LoVo (cell line): ENCODE measurements around the gene FBXO42.
"Not testable (repeated sequence)": the region's sequence is repeated elsewhere in the genome, so short reads cannot be mapped to it uniquely, and the experiment has no call there.

Experiments used
- DNase-seq: peaks from one replicate; pipeline ENCODE4 v3.0.0-alpha.2; 2016; ENCODE audit warnings: low spot score

FBXO42 gene

GRCh38 chr1:16372535-16373285 lies 20.4 kb upstream of the FBXO42 start:
- DNase-seq: no peak

- DNase-seq: no peak
Observed at GRCh38 chr1:16371725-16372124, 19.4 kb upstream of the FBXO42 start.

DNA sequence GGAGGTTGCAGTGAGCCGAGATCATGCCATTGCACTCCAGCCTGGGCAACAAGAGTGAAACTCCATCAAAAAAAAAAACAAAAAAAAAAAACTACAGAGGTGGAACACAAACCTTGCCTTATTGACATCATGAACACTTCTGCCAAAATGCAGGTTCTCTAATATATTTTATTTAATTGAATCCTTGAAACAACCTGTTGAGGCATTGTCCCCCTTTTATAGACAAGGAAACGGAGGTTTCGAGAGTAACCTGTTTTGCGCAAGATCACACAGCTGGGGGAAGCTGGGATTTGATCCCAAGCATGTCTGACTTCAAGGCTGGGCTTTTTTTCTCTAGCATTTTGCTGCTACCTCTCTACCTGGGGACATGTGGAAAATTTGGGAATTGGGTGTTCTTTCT lies 17.5 kb upstream of the FBXO42 start:
- DNase-seq: no peak

- peak; percentile 59 for DNase-seq
Observed at GRCh38 chr1:16367968-16368890, 15.9 kb upstream of the FBXO42 start.

- DNase-seq: peak; percentile 77
Observed at GRCh38 chr1:16367258-16367967, 15.1 kb upstream of the FBXO42 start.

GRCh38 chr1:16366722-16367257 lies 14.5 kb upstream of the FBXO42 start, which contains the start of gene SZRD1:
SZRD1 (plus strand) TSS chr1:16367242; CDS start chr1:16367258, 16 bp downstream.
- peak; percentile 99 for DNase-seq

DNA sequence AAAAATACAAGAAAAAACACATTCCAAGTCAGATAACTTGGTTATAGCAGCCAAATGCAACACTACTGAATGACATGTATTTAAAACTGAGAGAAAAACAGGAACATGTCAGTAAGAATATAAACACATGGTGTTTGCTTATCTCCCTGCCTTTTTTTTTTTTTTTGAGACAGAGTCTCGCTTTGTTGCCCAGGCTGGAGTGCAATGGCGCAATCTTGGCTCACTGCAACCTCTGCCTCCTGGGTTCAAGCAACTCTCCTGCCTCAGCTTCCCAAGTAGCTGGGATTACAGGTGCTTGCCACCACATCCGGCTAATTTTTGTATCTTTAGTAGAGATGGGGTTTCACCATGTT lies 12.8 kb upstream of the FBXO42 start:
- DNase-seq: not testable (repeated sequence)

DNA sequence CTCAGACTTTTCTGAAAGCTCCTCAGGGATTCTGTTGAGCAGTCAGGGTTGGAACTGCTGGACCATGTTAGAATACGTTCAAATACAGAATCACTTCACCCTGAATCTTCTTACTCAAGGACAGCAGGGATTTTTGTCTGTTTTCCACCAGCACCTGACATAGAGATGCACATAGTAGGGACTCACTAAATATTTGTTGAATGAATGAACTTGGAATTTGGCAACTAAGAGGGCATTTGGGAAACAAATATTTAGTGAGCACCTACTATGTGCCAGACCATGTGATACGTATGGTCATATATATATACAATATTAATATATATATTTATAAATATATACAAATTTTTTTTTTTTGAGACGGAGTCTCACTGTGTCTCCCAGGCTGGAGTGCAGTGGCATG lies 4.6 kb upstream of the FBXO42 start:
- no peak for DNase-seq

DNA sequence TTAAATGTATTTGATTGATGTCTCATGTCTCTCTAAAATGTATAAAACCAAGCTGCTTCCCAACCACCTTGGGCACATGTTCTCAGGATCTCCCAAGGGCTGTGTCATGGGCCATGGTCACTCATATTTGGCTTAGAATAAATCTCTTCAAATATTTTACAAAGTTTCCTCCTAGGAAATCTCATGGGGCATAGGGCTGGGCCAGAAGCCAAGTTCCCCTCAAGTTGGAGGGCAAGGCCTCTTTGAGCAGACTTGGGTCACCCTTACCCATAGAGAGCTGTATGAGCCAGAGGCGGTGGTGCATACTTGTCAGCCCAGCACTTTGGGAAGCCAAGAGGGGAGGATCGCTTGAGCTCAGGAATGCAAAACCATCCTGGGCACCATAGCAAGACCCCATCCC lies 2.3 kb upstream of the FBXO42 start:
- DNase-seq: no peak

- no peak for DNase-seq
Observed at GRCh38 chr1:16352842-16353535, 709 bp upstream of the FBXO42 start.

GRCh38 chr1:16351456-16351993 lies 755 bp downstream of the FBXO42 start:
- DNase-seq: no peak

DNA sequence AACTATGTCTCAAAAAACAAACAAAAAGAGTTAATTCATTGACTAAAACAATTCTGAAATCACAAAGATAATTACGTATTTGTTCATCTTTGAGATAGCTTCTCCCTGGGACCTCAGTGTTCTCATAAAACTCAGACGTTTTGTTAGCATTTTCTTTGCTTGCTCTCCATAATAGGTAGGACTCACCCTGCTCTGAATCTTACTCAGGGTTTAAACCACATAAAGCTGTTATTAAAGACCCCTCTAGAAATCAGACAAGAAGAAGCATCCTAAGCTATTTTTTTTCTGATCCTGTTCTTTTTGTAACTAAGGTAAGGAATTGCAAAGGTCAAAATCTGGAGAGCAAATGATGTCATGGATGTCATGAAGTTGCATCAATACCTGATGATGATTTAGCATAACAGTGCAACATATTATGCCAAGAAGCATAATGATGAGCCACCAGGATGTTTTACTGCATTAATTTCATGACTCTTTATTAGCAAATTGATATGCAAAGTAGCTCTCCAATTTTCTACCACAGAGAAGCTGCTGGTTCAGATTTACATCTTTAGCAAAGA lies 2.4 kb downstream of the FBXO42 start:
- no peak for DNase-seq

- DNase-seq: peak; percentile 65
Observed at GRCh38 chr1:16348414-16349182, 3.7 kb downstream of the FBXO42 start.

DNA sequence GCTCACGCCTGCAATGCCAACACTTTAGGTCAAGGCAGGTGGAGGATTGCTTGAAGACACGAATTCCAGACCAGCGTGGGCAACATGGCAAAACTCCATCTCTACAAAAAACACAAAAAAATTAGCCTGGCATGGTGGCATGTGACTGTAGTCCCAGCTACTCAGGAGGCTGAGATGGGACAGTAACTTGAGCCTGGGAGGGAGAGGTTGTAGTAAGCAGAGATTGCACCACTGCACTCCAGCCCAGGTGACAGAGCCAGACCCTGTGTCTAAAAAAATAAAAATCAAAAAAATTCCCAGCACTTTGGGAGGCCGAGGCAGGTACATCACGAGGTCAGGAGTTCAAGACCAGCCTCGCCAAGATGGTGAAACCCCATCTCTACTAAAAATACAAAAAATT lies 9.0 kb downstream of the FBXO42 start:
- not testable (repeated sequence) for DNase-seq

- DNase-seq: no peak
Observed at GRCh38 chr1:16342331-16343062, 9.8 kb downstream of the FBXO42 start.

- DNase-seq: no peak
Observed at GRCh38 chr1:16340673-16341072, 11.6 kb downstream of the FBXO42 start.

DNA sequence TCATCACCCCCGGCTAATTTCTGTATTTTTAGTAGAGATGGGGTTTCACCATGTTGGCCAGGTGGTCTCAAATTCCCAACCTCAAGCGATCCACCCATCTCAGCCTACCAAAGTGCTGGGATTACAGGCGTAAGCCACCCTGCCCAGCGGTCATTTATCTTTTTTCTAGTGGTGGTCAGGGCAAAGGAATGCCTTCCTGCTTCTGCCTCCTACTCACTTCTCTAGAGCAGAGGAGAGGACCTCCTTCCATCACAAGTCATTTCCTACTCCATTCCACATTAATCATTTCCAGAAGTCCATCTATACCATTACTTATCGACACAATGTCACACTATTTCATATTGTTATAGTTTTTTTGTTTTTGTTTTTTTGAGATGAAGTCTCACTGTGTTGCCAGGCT lies 13.3 kb downstream of the FBXO42 start:
- no peak for DNase-seq

DNA sequence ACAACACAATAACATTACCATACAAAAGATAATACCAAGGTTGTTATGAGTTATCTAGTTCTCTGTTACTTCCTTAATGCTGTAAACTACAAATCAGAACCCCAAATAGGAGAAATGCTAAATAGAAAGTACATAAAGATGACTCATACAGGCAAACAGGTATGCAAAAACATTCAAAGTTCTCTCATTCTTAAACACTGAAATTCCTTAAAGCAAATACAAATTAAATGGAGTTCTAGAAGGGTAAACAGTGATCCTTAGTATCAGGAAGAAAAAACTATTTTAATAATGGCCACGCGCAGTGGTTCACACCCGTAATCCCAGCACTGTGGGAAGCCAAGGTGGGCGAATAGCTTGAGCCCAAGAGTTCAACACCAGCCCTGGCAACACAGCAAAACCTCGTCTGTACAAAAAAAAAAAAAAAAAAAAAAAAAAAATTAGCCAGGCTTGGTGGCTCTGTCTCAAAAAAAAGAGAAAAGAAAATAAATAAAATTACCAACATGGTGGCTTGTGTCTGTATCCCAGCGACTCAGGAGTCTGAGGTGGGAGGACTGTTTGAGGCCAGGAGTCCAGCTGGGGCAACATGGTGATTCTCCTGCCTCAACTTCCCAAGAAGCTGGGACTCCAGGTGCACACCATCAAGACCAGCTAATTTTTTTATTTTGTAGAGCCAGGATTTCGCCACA lies 17.5 kb downstream of the FBXO42 start:
- peak; percentile 27 for DNase-seq

DNA sequence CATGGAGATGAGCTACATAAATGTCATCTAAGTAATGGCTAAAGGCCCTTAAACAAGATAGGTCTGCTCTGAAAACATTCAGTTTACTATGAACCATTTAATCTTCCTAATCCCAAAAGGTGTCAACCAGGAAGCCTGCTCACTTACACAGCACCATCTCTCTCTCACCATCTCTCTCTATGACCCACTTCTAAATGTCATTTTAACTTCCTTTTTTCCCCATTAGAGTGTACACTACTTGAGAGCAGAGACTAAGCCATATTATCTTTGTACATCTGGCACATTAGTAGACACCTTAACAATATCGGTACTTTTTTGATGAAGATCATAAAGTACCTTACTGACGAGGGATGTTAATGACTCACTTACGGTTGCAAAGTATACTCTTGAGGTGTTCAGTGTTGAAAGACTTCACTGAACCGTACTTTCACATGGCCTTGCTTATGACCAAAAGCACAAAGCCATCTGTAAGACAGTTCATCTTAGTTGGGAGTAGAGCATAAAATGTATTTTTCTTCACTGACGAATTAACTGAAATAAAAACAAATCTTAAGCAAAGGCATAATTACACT lies 25.4 kb downstream of the FBXO42 start:
- no peak for DNase-seq
